Right lobe of liver (tissue), 6 donors: ENCODE results near the gene TSPAN14. TPM values are rescaled to one million over a fixed set of nuclear protein-coding genes. Genes with fewer than 3 reads are reported as not detected.

Experiments
- ATAC-seq, 4 donors: fragments of 200-7000 bp; cut with Tn5 transposase; one replicate each; pipeline ENCODE4 v1.9.1; 2020; ENCODE audit warnings: mild to moderate bottlenecking in 4 of 4, moderate library complexity in 4 of 4
- DNase-seq, 3 donors: peaks; one replicate each; pipeline ENCODE4 v3.0.0-alpha.2; 2020
- H3K27ac ChIP-seq, 3 donors: fragments of 200-600 bp; one replicate each; pipeline ENCODE4 v1.8.0; 2022
- H3K27me3 ChIP-seq, 2 donors: fragments of 200-600 bp; one replicate each; pipeline ENCODE4 v1.8.0; 2022
- H3K36me3 ChIP-seq, 4 donors: fragments of 200-600 bp; sonication (generic) in 1 of 4; one replicate each; pipeline versions ENCODE4 v1.5.1 to v1.8.0; 2017 to 2022; ENCODE audit warnings: control low read depth in 1 of 4
- H3K4me1 ChIP-seq, 4 donors: fragments of 200-600 bp; sonication (generic) in 1 of 4; one replicate each; pipeline versions ENCODE4 v1.5.1 to v1.8.0; 2017 to 2022; ENCODE audit warnings: control low read depth in 1 of 4
- H3K4me3 ChIP-seq, 3 donors: fragments of 200-600 bp; one replicate each; pipeline ENCODE4 v1.8.0; 2022
- H3K9me3 ChIP-seq, 4 donors: fragments of 200-600 bp; sonication (generic) in 1 of 4; one replicate each; pipeline versions ENCODE4 v1.5.1 to v1.8.0; 2017 to 2022; ENCODE audit warnings: control low read depth in 1 of 4
- CTCF ChIP-seq, 4 donors: fragments of 200-600 bp in 3 of 4; fragments of 450-650 bp in 1 of 4; IDR thresholded peaks; one replicate each; pipeline versions ENCODE4 v1.5.1 to v1.8.0; 2016 to 2022; ENCODE audit warnings: antibody characterized with exemption in 4 of 4, mild to moderate bottlenecking in 2 of 4
- POLR2A ChIP-seq: fragments of 450-650 bp; IDR thresholded peaks from one replicate; pipeline ENCODE4 v1.6.1; 2017; ENCODE audit warnings: antibody characterized with exemption, mild to moderate bottlenecking
- WGBS: methylation state at CpG from one replicate; pipeline ENCODE4 v1.1.6; 2018; ENCODE audit warnings: low coverage, low lambda C conversion rate; ENCODE audit not compliant: insufficient coverage; ENCODE audit errors: missing lambda C conversion rate; 5-methylcytosine and 5-hydroxymethylcytosine counted together
- intact Hi-C, 2 donors: fragments of 100-400 bp; cut with DNase I; formaldehyde crosslinking; loops; one replicate each; pipeline versions ENCODE4 v1.11.2 to v1.14.1; 2022
- total RNA-seq, 6 experiments: library from RNA; depleted of rRNA in 2 of 6; stranded (reverse); fragments of >200 nt in 2 of 6; fragmentation: NEBNext Ultra II Directional in 3 of 6; extraction: Animal tissue kit (Norgen Biotek cat#: 25700) in 3 of 6; gene quantifications; one replicate each; pipeline versions ENCODE4 v1.1.0 to v1.2.4, GENCODE V29; 2016 to 2023
- donor health status: DM: no; HTN: yes; CAD: no.
- donor health status: DM: no; HTN: no; CAD: no.
- donor health status: DM: no; HTN: no; CAD: no.
- donor health status: DM: no; HTN: yes; CAD: no.
- donor health status: DM: no; HTN: yes; CAD: no.

Gene TSPAN14
- total RNA-seq, 6 experiments from 2014 or later: 22.1 to 39.0 (median 28.4) TPM

DNA sequence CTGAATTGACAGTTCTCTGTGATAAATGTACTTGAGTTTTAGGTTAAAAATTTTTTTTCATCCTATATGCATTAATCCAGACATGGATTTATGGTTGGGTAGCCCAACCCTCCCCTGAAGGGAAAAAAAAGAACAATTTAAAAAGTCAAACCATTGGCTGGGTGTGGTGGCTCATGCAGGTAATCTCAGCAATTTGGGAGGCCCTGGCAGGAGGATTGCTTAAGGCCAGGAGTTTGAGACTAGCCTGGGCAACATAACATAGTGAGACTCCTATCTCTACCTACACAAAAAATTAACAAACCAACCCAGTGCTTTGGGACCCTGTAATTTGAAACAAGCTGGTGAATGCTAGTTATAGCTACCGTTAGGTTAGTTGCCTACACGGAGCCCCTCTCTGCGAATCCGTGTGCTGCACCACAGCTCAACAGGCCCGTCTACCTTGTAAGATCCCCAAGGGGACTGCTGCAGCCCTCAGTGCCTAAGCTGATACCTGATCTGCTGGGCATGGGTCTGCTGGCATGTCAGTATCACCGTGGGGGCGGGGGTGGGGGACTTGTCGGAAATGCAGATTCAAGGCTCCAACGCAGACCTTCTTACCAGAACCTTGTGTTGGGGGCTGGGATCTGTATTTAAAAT lies 32.8 kb downstream of the TSPAN14 start:
- no peaks in the 10 kb centered on the region for H3K9me3 ChIP-seq
- H3K4me1 ChIP-seq: peaks cover 0 to 61% (median 17%) of the 10 kb centered on the region in 4 donors
- no peak for ATAC-seq
- H3K27me3 ChIP-seq: no peaks in the 10 kb centered on the region
- intact Hi-C loops: no loop called here
- 75% methylated on average over 6 of the region's 9 CpGs for WGBS
- TF ChIP-seq CTCF (IDR thresholded peaks at IDR 0.05): no peak
- no peak for TF ChIP-seq POLR2A
- H3K4me3 ChIP-seq: no peak overlapping the region
- H3K27ac ChIP-seq: peak overlapping the region in 2 of 3 donors; percentile 16 to 18
- peaks cover 0 to 6% (median 0%) of the 10 kb centered on the region in 4 donors for H3K36me3 ChIP-seq
- DNase-seq: no peak

DNA sequence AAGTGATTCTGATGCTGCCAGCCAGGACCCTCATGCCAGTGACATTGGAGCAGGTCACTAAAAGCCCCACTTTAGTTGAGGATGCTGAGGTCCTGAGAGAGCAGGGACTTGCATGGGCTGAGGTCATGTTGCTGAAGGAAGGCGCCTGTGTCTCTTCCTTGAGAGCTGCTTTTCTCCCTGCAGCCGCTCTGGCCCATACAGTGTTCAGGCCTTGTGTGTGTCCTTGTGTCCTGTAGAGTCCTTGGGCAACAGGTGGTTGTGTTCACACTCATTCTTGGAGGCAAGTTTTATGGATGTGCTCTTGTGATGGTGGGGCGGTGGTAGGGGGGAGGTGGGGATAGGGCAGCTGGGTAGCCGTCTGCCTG lies 33.3 kb downstream of the TSPAN14 start:
- DNase-seq: no peak
- no peak overlapping the region for H3K27ac ChIP-seq
- ATAC-seq: no peak

GRCh38 chr10:80487791-80488538 lies 33.9 kb downstream of the TSPAN14 start:
- peaks cover 0 to 72% (median 24%) of the 10 kb centered on the region in 4 donors for H3K4me1 ChIP-seq
- peaks cover 0 to 6% (median 0%) of the 10 kb centered on the region in 4 donors for H3K36me3 ChIP-seq
- TF ChIP-seq CTCF (IDR thresholded peaks at IDR 0.05) (no peak), POLR2A (no peak)
- no peaks in the 10 kb centered on the region for H3K27me3 ChIP-seq
- 67% methylated on average over 1 of the region's 14 CpGs for WGBS
- no peaks in the 10 kb centered on the region for H3K9me3 ChIP-seq
- peak; percentile 4 to 19 (median 13) for ATAC-seq
- H3K4me3 ChIP-seq: no peak overlapping the region
- peak; percentile 56 to 68 (median 64) for DNase-seq
- intact Hi-C loops: no loop called here
- peak overlapping the region in 1 of 3 donors; percentile 13 for H3K27ac ChIP-seq

More for the DNA sequence above, 33.3 kb downstream of the TSPAN14 start:
- H3K36me3 ChIP-seq: peaks cover 0 to 6% (median 0%) of the 10 kb centered on the region in 4 donors
- H3K4me3 ChIP-seq: no peak overlapping the region
- no peaks in the 10 kb centered on the region for H3K27me3 ChIP-seq
- intact Hi-C loops: no loop called here
- peaks cover 0 to 66% (median 21%) of the 10 kb centered on the region in 4 donors for H3K4me1 ChIP-seq
- TF ChIP-seq POLR2A: no peak
- TF ChIP-seq CTCF (IDR thresholded peaks at IDR 0.05): no peak
- WGBS: no CpG with 5 or more reads among the region's 4 CpGs
- no peaks in the 10 kb centered on the region for H3K9me3 ChIP-seq

DNA sequence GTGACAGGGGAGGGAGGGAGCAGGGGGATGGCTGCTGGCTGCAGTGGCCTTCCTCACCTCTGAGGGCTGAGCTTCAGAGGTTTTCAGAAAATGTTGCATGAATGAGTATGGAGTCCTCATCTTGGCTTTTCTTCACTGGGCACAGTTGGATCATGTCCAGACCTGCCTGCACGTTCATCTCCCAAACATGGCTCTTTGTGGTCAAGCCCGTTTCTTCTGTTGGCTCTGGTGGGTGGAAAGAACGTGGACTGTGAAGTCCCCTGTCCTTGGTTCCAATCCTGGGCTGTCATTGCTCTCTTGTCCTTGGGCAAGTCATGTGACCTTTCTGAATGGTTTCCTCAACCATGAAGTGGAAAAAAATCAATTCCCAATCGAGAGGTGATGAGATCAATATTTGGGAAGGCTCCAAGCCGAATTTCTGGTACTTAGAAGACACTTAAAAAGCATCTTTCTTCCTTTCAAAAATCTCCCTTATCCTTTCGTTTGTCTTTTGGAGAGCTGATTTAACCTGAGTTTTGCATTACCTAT lies 34.5 kb downstream of the TSPAN14 start:
- TF ChIP-seq CTCF (IDR thresholded peaks at IDR 0.05) (no peak), POLR2A (no peak)
- intact Hi-C loops: no loop called here
- WGBS: 43% methylated on average over 6 of the region's 6 CpGs
- Histone ChIP-seq H3K4me3 (no peak overlapping the region), H3K27ac (peak overlapping the region in 1 of 3 donors; percentile 13), H3K9me3 (no peaks in the 10 kb centered on the region), H3K4me1 (peaks cover 0 to 78% (median 23%) of the 10 kb centered on the region in 4 donors), H3K36me3 (peaks cover 0 to 6% (median 0%) of the 10 kb centered on the region in 4 donors), H3K27me3 (no peaks in the 10 kb centered on the region)
- DNase-seq: no peak
- no peak for ATAC-seq
